K562 (cell line): ENCODE data around the gene ALDH1A2. TPM values are rescaled to one million over a fixed set of nuclear protein-coding genes. Genes with fewer than 3 reads are reported as not detected.

Experiments used
- ATAC-seq: fragments of 200-7000 bp; cut with Tn5 transposase; 3 replicates; pipeline ENCODE4 v1.9.1; 2020; ENCODE audit warnings: moderate library complexity
- BruUV-seq: library from RNA; stranded (reverse); fragments of 400-500 nt; replicated peaks from 2 replicates; lab custom pipeline; 2021; lab: Mats Ljungman, UMichigan
- CTCF ChIA-PET: fragments of 300-600 bp; formaldehyde crosslinking; extraction: SDS; loops from one replicate; lab custom pipeline; 2021; ENCODE audit warnings: low intra/inter-chr PET ratio; lab: Yijun Ruan, JAX
- POLR2A ChIA-PET: fragments of 300-600, 350-650 bp; sonication (Branson Sonifier 250); formaldehyde crosslinking; extraction: SDS; loops from one replicate; lab custom pipeline; 2021; ENCODE audit warnings: antibody characterized with exemption, inconsistent platforms; lab: Yijun Ruan, JAX
- DNase-seq, 4 experiments: peaks; one replicate each; pipeline versions ENCODE4 v3.0.0 to v3.0.0-alpha.2; 2011 to 2018; ENCODE audit warnings: low spot score in 3 of 4, mixed read lengths in 3 of 4; ENCODE audit errors: extremely low read depth in 1 of 4
- FAIRE-seq: peaks from 2 replicates; lab custom pipeline; 2011; peaks lifted over from hg19 to GRCh38; lab: Jason Lieb, UNC
- H2AFZ ChIP-seq: 2 replicates; pipeline ENCODE4 v1.6.0; 2011; ENCODE audit warnings: low read depth, low read length, control low read depth, inconsistent platforms
- H3K27ac ChIP-seq: fragments of 200-600 bp; 3 replicates; pipeline ENCODE4 v1.8.0; 2011; ENCODE audit warnings: low read depth, mild to moderate bottlenecking, control low read depth, inconsistent platforms, low read length, moderate library complexity, mixed read lengths; ENCODE audit errors: extremely low read depth
- H3K27me3 ChIP-seq, 2 experiments: fragments of 300-600 bp in 1 of 2; 2 replicates in 1 of 2; 3 replicates in 1 of 2; pipeline versions ENCODE4 v1.6.0 to v1.8.0; 2011; ENCODE audit warnings: inconsistent platforms in 2 of 2, low read length in 2 of 2, mild to moderate bottlenecking in 1 of 2, mixed read lengths in 1 of 2, moderate library complexity in 1 of 2; ENCODE audit not compliant: control insufficient read depth in 2 of 2, insufficient read depth in 2 of 2
- H3K36me3 ChIP-seq: fragments of 300-600 bp; 3 replicates; pipeline ENCODE4 v1.8.0; 2011; ENCODE audit warnings: mild to moderate bottlenecking, low read length, inconsistent platforms; ENCODE audit not compliant: control insufficient read depth, insufficient read depth
- H3K4me1 ChIP-seq, 2 experiments: fragments of 200-600 bp in 1 of 2; replicated peaks in 1 of 2; 2 replicates in 1 of 2; 3 replicates in 1 of 2; pipeline versions ENCODE4 v1.5.1 to v1.8.0; 2011; ENCODE audit warnings: inconsistent platforms in 2 of 2, low read length in 2 of 2, mild to moderate bottlenecking in 1 of 2, mixed read lengths in 1 of 2, moderate library complexity in 1 of 2; ENCODE audit not compliant: control insufficient read depth in 2 of 2, insufficient read depth in 2 of 2
- H3K4me2 ChIP-seq: 2 replicates; pipeline ENCODE4 v1.6.1; 2011; ENCODE audit warnings: low read length, control low read depth, inconsistent platforms, mixed read lengths; ENCODE audit not compliant: insufficient read depth
- H3K4me3 ChIP-seq: fragments of 200-600 bp; sonication (generic), shearing (Covaris generic); 2 replicates; pipeline ENCODE4 v1.5.1; 2016; ENCODE audit warnings: control low read depth, inconsistent platforms
- H3K79me2 ChIP-seq: fragments of 200-600 bp; 3 replicates; pipeline ENCODE4 v1.8.0; 2011; ENCODE audit warnings: low read length, inconsistent platforms; ENCODE audit not compliant: control insufficient read depth, insufficient read depth
- H3K9ac ChIP-seq, 2 experiments: 2 replicates each; pipeline versions ENCODE4 v1.6.0 to v1.6.1; 2011; ENCODE audit warnings: low read depth in 2 of 2, low read length in 2 of 2, control low read depth in 1 of 2, inconsistent platforms in 1 of 2, mild to moderate bottlenecking in 1 of 2, mixed read lengths in 1 of 2; ENCODE audit not compliant: insufficient read depth in 1 of 2
- H3K9me1 ChIP-seq: one replicate; pipeline ENCODE4 v1.6.0; 2011; ENCODE audit warnings: inconsistent platforms, mild to moderate bottlenecking, low read length, moderate library complexity; ENCODE audit not compliant: control insufficient read depth, insufficient read depth
- H3K9me3 ChIP-seq: replicated peaks from 2 replicates; pipeline ENCODE4 v1.5.1; 2011; ENCODE audit warnings: low read depth, low read length, inconsistent platforms; ENCODE audit not compliant: control insufficient read depth, insufficient read depth
- H4K20me1 ChIP-seq: replicated peaks from 2 replicates; pipeline ENCODE4 v1.6.1; 2011; ENCODE audit warnings: low read length, inconsistent platforms, mixed read lengths; ENCODE audit not compliant: control insufficient read depth, insufficient read depth
- MAFF ChIP-seq: IDR thresholded peaks from 2 replicates; pipeline ENCODE4 v1.6.1; 2012; ENCODE audit warnings: low read length, improper control_type of control experiment
- NCOA4 ChIP-seq: fragments of 450-650 bp; IDR thresholded peaks from 2 replicates; pipeline ENCODE4 v1.6.1; 2018; ENCODE audit warnings: mild to moderate bottlenecking; ENCODE audit not compliant: partially characterized antibody
- NFATC3 ChIP-seq: fragments of 450-650 bp; IDR thresholded peaks from 2 replicates; pipeline ENCODE4 v1.6.1; 2017; ENCODE audit warnings: mild to moderate bottlenecking
- NR2C2 ChIP-seq, 2 experiments: fragments of 200-800 bp in 1 of 2; sonication (Bioruptor generic) in 1 of 2; sonication (generic) in 1 of 2; formaldehyde crosslinking in 1 of 2; IDR thresholded peaks; 2 replicates each; pipeline versions ENCODE4 v1.6.1 to v1.8.0; 2016 to 2022; ENCODE audit warnings: mild to moderate bottlenecking in 1 of 2, missing compliant biosample characterization in 1 of 2, missing genetic modification characterization in 1 of 2, missing genetic modification reagents in 1 of 2
- RREB1 ChIP-seq: fragments of 250-450 bp; sonication (Bioruptor Pico); IDR thresholded peaks from 2 replicates; pipeline ENCODE4 v1.4.0; 2020
- XRCC5 ChIP-seq: fragments of 200-400 bp; formaldehyde crosslinking; IDR thresholded peaks from 2 replicates; pipeline ENCODE4 v1.6.1; 2017; ENCODE audit warnings: low read depth, mild to moderate bottlenecking, low read length
- ZBTB17 ChIP-seq: fragments of 450-650 bp; formaldehyde crosslinking; IDR thresholded peaks from 2 replicates; pipeline ENCODE4 v1.4.0; 2020; ENCODE audit warnings: mild to moderate bottlenecking
- ZNF175 ChIP-seq: fragments of 200-800 bp; sonication (Bioruptor generic); IDR thresholded peaks from 2 replicates; pipeline ENCODE4 v1.6.1; 2016; ENCODE audit warnings: low read depth, mild to moderate bottlenecking, missing genetic modification characterization, missing compliant biosample characterization
- ZNF766 ChIP-seq: fragments of 200-800 bp; sonication (Bioruptor generic); conservative IDR thresholded peaks from 2 replicates; pipeline ENCODE4 v1.6.1; 2016; ENCODE audit warnings: missing genetic modification characterization, missing compliant biosample characterization
- ZSCAN29 ChIP-seq: fragments of 450-650 bp; IDR thresholded peaks from 2 replicates; pipeline ENCODE4 v1.6.1; 2017
- WGBS: fragments of 100-300 bp; shearing (Covaris generic); methylation state at CpG from one replicate; pipeline ENCODE4 v1.1.6; 2016; ENCODE audit warnings: low coverage, mixed read lengths; ENCODE audit not compliant: insufficient coverage; ENCODE audit errors: missing lambda C conversion rate; 5-methylcytosine and 5-hydroxymethylcytosine counted together
- in situ Hi-C: fragments of 300-500 bp; cut with MboI; formaldehyde crosslinking; loops from 4 replicates; pipeline ENCODE4 v1.15.0; 2018; ENCODE audit warnings: inconsistent platforms, mixed read lengths
- intact Hi-C: fragments of 100-400 bp; cut with micrococcal nuclease; formaldehyde crosslinking; loops from 2 replicates; pipeline ENCODE4 v1.14.2; 2022
- polyA plus RNA-seq, 8 experiments: library from polyadenylated mRNA; depleted of rRNA in 4 of 8; stranded (reverse) in 5 of 8; unstranded in 3 of 8; fragments of >200 nt; fragmentation: Nextera tagmentation in 2 of 8; fragmentation: Illumina TruSeq in 1 of 8; extraction: Ambion mirVana in 2 of 8; extraction: Trizol in 1 of 8; gene quantifications; 2 replicates each; pipeline versions ENCODE4 v1.2.1 to v1.2.3, GENCODE V29; 2011 to 2014; ENCODE audit warnings: inconsistent platforms in 1 of 8, missing spikeins in 1 of 8
- total RNA-seq, 7 experiments: library from RNA; depleted of rRNA in 6 of 7; stranded (reverse); fragments of >200 nt in 6 of 7; fragmentation: Illumina TruSeq in 2 of 7; extraction: Trizol in 2 of 7; gene quantifications; 2 replicates each; pipeline versions ENCODE4 v1.2.1 to v1.2.3, GENCODE V29; 2011 to 2021; ENCODE audit warnings: low replicate concordance in 1 of 7
- TF ChIP-seq, protein P1 (sequence below), 3 experiments: fragments of 200-800 bp in 1 of 3; fragments of 250-450 bp in 1 of 3; fragments of 450-650 bp in 1 of 3; sonication (Bioruptor Pico) in 1 of 3; sonication (Bioruptor generic) in 1 of 3; formaldehyde crosslinking in 1 of 3; IDR thresholded peaks; 2 replicates each; pipeline versions ENCODE4 v1.6.1 to v1.8.0; 2016 to 2022; ENCODE audit warnings: mild to moderate bottlenecking in 2 of 3, missing genetic modification characterization in 2 of 3, missing compliant biosample characterization in 1 of 3, moderate library complexity in 1 of 3

Gene ALDH1A2
- total and polyA plus RNA-seq, 9 of the 15 experiments (the other 6 are each of a cell fraction or from before 2014, with no cell fraction given), result 115 to 393 (median 333) TPM

DNA sequence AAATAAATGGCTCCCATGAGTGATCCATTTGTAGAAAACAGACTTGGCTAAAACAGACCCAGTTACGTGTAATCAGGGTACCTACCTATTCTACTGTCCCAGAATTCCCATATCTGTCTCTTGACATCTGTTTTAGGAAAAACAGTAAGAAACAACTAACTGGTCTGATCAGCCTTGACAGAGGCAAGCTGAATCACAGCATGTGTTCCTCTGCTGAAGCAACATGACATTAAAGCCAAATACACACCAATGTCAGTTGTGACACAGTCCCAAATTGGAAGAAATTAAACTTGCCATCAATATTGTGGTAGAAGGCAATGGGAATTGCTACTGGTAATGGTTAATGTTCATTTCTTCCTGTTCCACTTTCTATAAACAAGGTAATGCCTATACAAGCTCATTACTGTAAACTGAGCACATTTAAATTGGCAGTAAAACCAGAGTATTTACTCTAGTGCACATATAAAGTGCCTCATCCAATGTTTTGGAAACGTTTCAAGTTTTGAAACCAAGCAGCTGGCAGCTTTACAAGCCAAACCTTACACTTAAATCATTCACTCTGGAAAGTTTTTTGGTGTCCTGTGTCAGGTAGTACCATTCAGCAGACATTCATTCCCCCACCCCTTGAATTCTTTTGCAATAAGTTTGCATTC is 27.0 kb downstream of the ALDH1A2 start:
- BruUV-seq, result no TSS peak
- Histone ChIP-seq H4K20me1 (0 out of 2 replicates have a peak, but pooled peaks cover 4% of the 10 kb centered on the region), H3K27ac (peak overlapping the region; percentile 41; the same call in 2 of the 3 replicates), H3K27me3 (no peaks in the 10 kb centered on the region), H3K9me1 (no peaks in the 10 kb centered on the region), H3K4me1 (peaks cover 0 to 50% of the 10 kb centered on the region in 2 experiments; a peak in 4 of 5 replicates), H2AFZ (no peak overlapping the region), H3K4me2 (peak overlapping the region; percentile 7; the same call in 1 of the 2 replicates), H3K79me2 (peaks cover 100% of the 10 kb centered on the region), H3K9me3 (no peaks in the 10 kb centered on the region), H3K4me3 (no peak overlapping the region), H3K9ac (0 out of 4 replicates have a peak overlapping the region, but pooled peaks of 1 of the 2 experiments have one; percentile 16), H3K36me3 (peaks cover 28% of the 10 kb centered on the region; the same call in 2 of the 3 replicates)
- in situ Hi-C loops (no loop called here), intact Hi-C loops (no loop called here)
- no peak for DNase-seq
- ATAC-seq, result peak; percentile 33
- FAIRE-seq, result no peak
- CTCF ChIA-PET, result no interaction called here
- 0% methylated on average over 2 of the region's 2 CpGs for WGBS
- POLR2A ChIA-PET, result interaction anchor here (0.6 to 2.0 kb wide), 3 partner anchors 17 to 32 kb away, joined by 3 to 6 read pairs (median 4); no protein-coding TSS in a partner anchor
- TF ChIP-seq, protein P1, sequence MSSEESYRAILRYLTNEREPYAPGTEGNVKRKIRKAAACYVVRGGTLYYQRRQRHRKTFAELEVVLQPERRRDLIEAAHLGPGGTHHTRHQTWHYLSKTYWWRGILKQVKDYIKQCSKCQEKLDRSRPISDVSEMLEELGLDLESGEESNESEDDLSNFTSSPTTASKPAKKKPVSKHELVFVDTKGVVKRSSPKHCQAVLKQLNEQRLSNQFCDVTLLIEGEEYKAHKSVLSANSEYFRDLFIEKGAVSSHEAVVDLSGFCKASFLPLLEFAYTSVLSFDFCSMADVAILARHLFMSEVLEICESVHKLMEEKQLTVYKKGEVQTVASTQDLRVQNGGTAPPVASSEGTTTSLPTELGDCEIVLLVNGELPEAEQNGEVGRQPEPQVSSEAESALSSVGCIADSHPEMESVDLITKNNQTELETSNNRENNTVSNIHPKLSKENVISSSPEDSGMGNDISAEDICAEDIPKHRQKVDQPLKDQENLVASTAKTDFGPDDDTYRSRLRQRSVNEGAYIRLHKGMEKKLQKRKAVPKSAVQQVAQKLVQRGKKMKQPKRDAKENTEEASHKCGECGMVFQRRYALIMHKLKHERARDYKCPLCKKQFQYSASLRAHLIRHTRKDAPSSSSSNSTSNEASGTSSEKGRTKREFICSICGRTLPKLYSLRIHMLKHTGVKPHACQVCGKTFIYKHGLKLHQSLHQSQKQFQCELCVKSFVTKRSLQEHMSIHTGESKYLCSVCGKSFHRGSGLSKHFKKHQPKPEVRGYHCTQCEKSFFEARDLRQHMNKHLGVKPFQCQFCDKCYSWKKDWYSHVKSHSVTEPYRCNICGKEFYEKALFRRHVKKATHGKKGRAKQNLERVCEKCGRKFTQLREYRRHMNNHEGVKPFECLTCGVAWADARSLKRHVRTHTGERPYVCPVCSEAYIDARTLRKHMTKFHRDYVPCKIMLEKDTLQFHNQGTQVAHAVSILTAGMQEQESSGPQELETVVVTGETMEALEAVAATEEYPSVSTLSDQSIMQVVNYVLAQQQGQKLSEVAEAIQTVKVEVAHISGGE (CRISPR knock-in tag; IDR thresholded peaks at IDR 0.05), result no peak
- TF ChIP-seq NFATC3, result no peak
- no peak for TF ChIP-seq ZBTB17 (CRISPR knock-in tag)
- TF ChIP-seq ZSCAN29, result no peak
- no peak for TF ChIP-seq RREB1 (CRISPR knock-in tag)
- no peak for TF ChIP-seq NCOA4
- no peak for TF ChIP-seq ZNF175 (CRISPR knock-in tag)
- TF ChIP-seq XRCC5, result no peak
- no peak for TF ChIP-seq MAFF
- TF ChIP-seq ZNF766 (CRISPR knock-in tag), result no peak
- TF ChIP-seq NR2C2 (CRISPR knock-in tag; IDR thresholded peaks at IDR 0.05), result no peak
- TF ChIP-seq NR2C2 (tag; IDR thresholded peaks at IDR 0.05), result no peak
